ENCODE results near the gene CCDC201. TPM values are rescaled to one million over a fixed set of nuclear protein-coding genes. Genes with fewer than 3 reads are reported as not detected.
"Not testable (repeated sequence)": the region's sequence is repeated elsewhere in the genome, so short reads cannot be mapped to it uniquely, and the experiment has no call there.

Gene CCDC201
- total and polyA plus RNA-seq, 5 experiments from 2014 or later: not detected

GRCh38 chr7:45863715-45864114 is 9.2 kb downstream of the CCDC201 start:
- no peaks in the 10 kb centered on the region for H3K4me1 Mint-ChIP-seq
- H3K27ac Mint-ChIP-seq: no peak overlapping the region
- no peaks in the 10 kb centered on the region for H3K36me3 Mint-ChIP-seq
- ATAC-seq (no peak), DNase-seq (no peak)
- H3K9me3 Mint-ChIP-seq: peaks cover 0 to 5% (median 0%) of the 10 kb centered on the region in 9 donors
- H3K4me3 Mint-ChIP-seq: no peak overlapping the region
- POLR2A ChIA-PET: no interaction called here
- H3K27me3 Mint-ChIP-seq: peaks cover 5 to 34% (median 20%) of the 10 kb centered on the region in 5 donors

GRCh38 chr7:45856888-45857287 is 16.0 kb downstream of the CCDC201 start:
- H3K4me3 Mint-ChIP-seq, H3K36me3 Mint-ChIP-seq, H3K9me3 Mint-ChIP-seq, ATAC-seq, DNase-seq, H3K27ac Mint-ChIP-seq, H3K4me1 Mint-ChIP-seq, POLR2A ChIA-PET: not testable (repeated sequence)
- H3K27me3 Mint-ChIP-seq: peaks cover 6 to 27% (median 20%) of the 10 kb centered on the region in 5 donors

GRCh38 chr7:45855680-45856079 is 17.2 kb downstream of the CCDC201 start:
- H3K4me3 Mint-ChIP-seq, H3K4me1 Mint-ChIP-seq, H3K36me3 Mint-ChIP-seq, H3K9me3 Mint-ChIP-seq, POLR2A ChIA-PET, ATAC-seq, H3K27ac Mint-ChIP-seq, DNase-seq: not testable (repeated sequence)
- H3K27me3 Mint-ChIP-seq: peaks cover 6 to 25% (median 19%) of the 10 kb centered on the region in 5 donors

GRCh38 chr7:45853491-45853890 is 19.4 kb downstream of the CCDC201 start:
- H3K27ac Mint-ChIP-seq: peak overlapping the region in 2 of 10 donors; percentile 42 to 48
- H3K4me3 Mint-ChIP-seq, POLR2A ChIA-PET, H3K36me3 Mint-ChIP-seq, ATAC-seq, H3K4me1 Mint-ChIP-seq, H3K9me3 Mint-ChIP-seq, DNase-seq: not testable (repeated sequence)
- H3K27me3 Mint-ChIP-seq: peaks cover 2 to 24% (median 16%) of the 10 kb centered on the region in 5 donors

GRCh38 chr7:45852984-45853383 is 19.9 kb downstream of the CCDC201 start:
- H3K4me3 Mint-ChIP-seq, H3K9me3 Mint-ChIP-seq, ATAC-seq, H3K4me1 Mint-ChIP-seq, POLR2A ChIA-PET, DNase-seq, H3K36me3 Mint-ChIP-seq: not testable (repeated sequence)
- Mint-ChIP-seq H3K27me3 (peaks cover 0 to 24% (median 16%) of the 10 kb centered on the region in 5 donors), H3K27ac (peak overlapping the region in 1 of 10 donors; percentile 42)

GRCh38 chr7:45848734-45849133 is 24.1 kb downstream of the CCDC201 start:
- ATAC-seq, H3K27ac Mint-ChIP-seq, H3K9me3 Mint-ChIP-seq, DNase-seq, H3K36me3 Mint-ChIP-seq, H3K4me3 Mint-ChIP-seq, POLR2A ChIA-PET, H3K4me1 Mint-ChIP-seq: not testable (repeated sequence)
- peaks cover 3 to 15% (median 12%) of the 10 kb centered on the region in 5 donors for H3K27me3 Mint-ChIP-seq

- H3K9me3 Mint-ChIP-seq, H3K27ac Mint-ChIP-seq, H3K27me3 Mint-ChIP-seq, H3K4me1 Mint-ChIP-seq, H3K4me3 Mint-ChIP-seq, POLR2A ChIA-PET, DNase-seq, ATAC-seq, H3K36me3 Mint-ChIP-seq: not testable (repeated sequence)
These were observed 26.3 kb downstream of the CCDC201 start for GRCh38 chr7:45846536-45846935.

GRCh38 chr7:45841926-45842717 is 30.8 kb downstream of the CCDC201 start:
- POLR2A ChIA-PET, H3K27ac Mint-ChIP-seq, ATAC-seq, DNase-seq, H3K27me3 Mint-ChIP-seq, H3K36me3 Mint-ChIP-seq, H3K4me3 Mint-ChIP-seq, H3K4me1 Mint-ChIP-seq, H3K9me3 Mint-ChIP-seq: not testable (repeated sequence)

- H3K9me3 Mint-ChIP-seq, H3K4me1 Mint-ChIP-seq, POLR2A ChIA-PET, DNase-seq, H3K27ac Mint-ChIP-seq, H3K27me3 Mint-ChIP-seq, ATAC-seq, H3K4me3 Mint-ChIP-seq, H3K36me3 Mint-ChIP-seq: not testable (repeated sequence)
These were observed 34.0 kb downstream of the CCDC201 start for GRCh38 chr7:45838852-45839251.

GRCh38 chr7:45832433-45833177 is 40.3 kb downstream of the CCDC201 start:
- H3K4me1 Mint-ChIP-seq, H3K4me3 Mint-ChIP-seq, ATAC-seq, H3K9me3 Mint-ChIP-seq, H3K27me3 Mint-ChIP-seq, H3K36me3 Mint-ChIP-seq, POLR2A ChIA-PET, DNase-seq, H3K27ac Mint-ChIP-seq: not testable (repeated sequence)

- H3K36me3 Mint-ChIP-seq, H3K27me3 Mint-ChIP-seq, H3K4me3 Mint-ChIP-seq, ATAC-seq, H3K9me3 Mint-ChIP-seq, H3K4me1 Mint-ChIP-seq, DNase-seq, H3K27ac Mint-ChIP-seq, POLR2A ChIA-PET: not testable (repeated sequence)
These were observed 43.0 kb downstream of the CCDC201 start for GRCh38 chr7:45829846-45830245.

- H3K27me3 Mint-ChIP-seq, ATAC-seq, H3K4me3 Mint-ChIP-seq, H3K4me1 Mint-ChIP-seq, H3K27ac Mint-ChIP-seq, H3K36me3 Mint-ChIP-seq, H3K9me3 Mint-ChIP-seq, POLR2A ChIA-PET, DNase-seq: not testable (repeated sequence)
These were observed 45.2 kb downstream of the CCDC201 start for GRCh38 chr7:45827731-45828130.

GRCh38 chr7:45826550-45826949 is 46.3 kb downstream of the CCDC201 start:
- ATAC-seq, POLR2A ChIA-PET, H3K9me3 Mint-ChIP-seq, H3K27me3 Mint-ChIP-seq, H3K36me3 Mint-ChIP-seq, H3K4me1 Mint-ChIP-seq, H3K27ac Mint-ChIP-seq, DNase-seq: not testable (repeated sequence)
- peak overlapping the region in 1 of 10 donors; percentile 31 for H3K4me3 Mint-ChIP-seq
